WTC11 (cell line): ENCODE data around the gene PRR35. TPM values are rescaled to one million over a fixed set of nuclear protein-coding genes. Genes with fewer than 3 reads are reported as not detected.
A peak's percentile ranks its signal among the peaks of the same experiment; 100 is the strongest.

ENCODE experiments used
- ATAC-seq: fragments of 200-7000 bp; cut with Tn5 transposase; 2 replicates; pipeline ENCODE4 v1.10.0; 2021; ENCODE audit warnings: mild to moderate bottlenecking, moderate library complexity
- CTCF ChIA-PET: fragments of 300-600 bp; sonication (Branson Sonifier 250); formaldehyde crosslinking; loops from one replicate; lab custom pipeline; 2021; ENCODE audit warnings: antibody characterized with exemption; lab: Charles Lee
- POLR2A ChIA-PET: fragments of 350-600 bp; sonication (Branson Sonifier 250); formaldehyde crosslinking; loops from one replicate; lab custom pipeline; 2021; ENCODE audit warnings: antibody characterized with exemption; lab: Charles Lee
- DNase-seq: peaks from one replicate; pipeline ENCODE4 v3.0.0; 2021; ENCODE audit warnings: low spot score
- H3K27ac Mint-ChIP-seq: 2 replicates; pipeline ENCODE4 v1.8.0; 2021; ENCODE audit warnings: mixed read lengths
- H3K27me3 Mint-ChIP-seq: 2 replicates; pipeline ENCODE4 v1.8.0; 2021; ENCODE audit warnings: low read depth, mild to moderate bottlenecking, moderate library complexity, mixed read lengths
- H3K36me3 Mint-ChIP-seq: 2 replicates; pipeline ENCODE4 v1.8.0; 2021; ENCODE audit warnings: mixed read lengths
- H3K4me1 Mint-ChIP-seq: 2 replicates; pipeline ENCODE4 v1.8.0; 2022; ENCODE audit warnings: mixed read lengths
- H3K4me3 Mint-ChIP-seq: 2 replicates; pipeline ENCODE4 v1.8.0; 2021; ENCODE audit warnings: mild to moderate bottlenecking, moderate library complexity, mixed read lengths
- H3K9me3 Mint-ChIP-seq: 2 replicates; pipeline ENCODE4 v1.8.0; 2021; ENCODE audit warnings: mixed read lengths
- CTCF ChIP-seq: fragments of 200-600 bp; IDR thresholded peaks from 2 replicates; pipeline ENCODE4 v1.8.0; 2022; ENCODE audit warnings: antibody characterized with exemption
- ELF4 ChIP-seq: sonication (generic); formaldehyde crosslinking; IDR thresholded peaks from 2 replicates; pipeline ENCODE4 v1.8.1; 2022; ENCODE audit warnings: low read depth, mild to moderate bottlenecking, moderate library complexity, missing genetic modification reagents
- ERG ChIP-seq: fragments of 250-450 bp; sonication (Bioruptor Pico); IDR thresholded peaks from 2 replicates; pipeline ENCODE4 v1.8.0; 2021; ENCODE audit warnings: mild to moderate bottlenecking
- ETV6 ChIP-seq: sonication (generic); formaldehyde crosslinking; IDR thresholded peaks from 2 replicates; pipeline ENCODE4 v1.8.1; 2022; ENCODE audit warnings: mild to moderate bottlenecking, missing genetic modification reagents
- FOXK1 ChIP-seq: sonication (generic); formaldehyde crosslinking; IDR thresholded peaks from 2 replicates; pipeline ENCODE4 v1.8.0; 2022; ENCODE audit warnings: mild to moderate bottlenecking, moderate library complexity, missing genetic modification reagents
- FOXP1 ChIP-seq: sonication (generic); formaldehyde crosslinking; IDR thresholded peaks from 2 replicates; pipeline ENCODE4 v1.8.0; 2022; ENCODE audit warnings: missing genetic modification reagents, mild to moderate bottlenecking, moderate library complexity, borderline replicate concordance
- GRHL2 ChIP-seq: fragments of 250-450 bp; sonication (Bioruptor Pico); IDR thresholded peaks from 2 replicates; pipeline ENCODE4 v1.8.0; 2022; ENCODE audit warnings: mild to moderate bottlenecking, moderate library complexity; ENCODE audit not compliant: insufficient replicate concordance, severe bottlenecking
- HMGXB4 ChIP-seq: sonication (generic); formaldehyde crosslinking; IDR thresholded peaks from 2 replicates; pipeline ENCODE4 v1.8.1; 2023; ENCODE audit warnings: mild to moderate bottlenecking, moderate library complexity, missing genetic modification reagents
- NFE2L1 ChIP-seq: sonication (generic); formaldehyde crosslinking; IDR thresholded peaks from 2 replicates; pipeline ENCODE4 v1.8.1; 2023; ENCODE audit warnings: missing genetic modification reagents
- NR3C1 ChIP-seq: sonication (generic); formaldehyde crosslinking; conservative IDR thresholded peaks from 2 replicates; pipeline ENCODE4 v1.8.1; 2023; ENCODE audit warnings: low read depth, mild to moderate bottlenecking, missing genetic modification reagents
- OVOL2 ChIP-seq: fragments of 250-450 bp; sonication (Bioruptor Pico); IDR thresholded peaks from 2 replicates; pipeline ENCODE4 v1.9.0; 2021; ENCODE audit warnings: mild to moderate bottlenecking, borderline replicate concordance
- PRRX2 ChIP-seq: fragments of 250-450 bp; sonication (Bioruptor Pico); IDR thresholded peaks from 2 replicates; pipeline ENCODE4 v1.8.0; 2021; ENCODE audit warnings: mild to moderate bottlenecking
- SOX15 ChIP-seq: fragments of 250-450 bp; sonication (Bioruptor Pico); IDR thresholded peaks from 2 replicates; pipeline ENCODE4 v1.9.0; 2021; ENCODE audit warnings: mild to moderate bottlenecking
- STAT6 ChIP-seq: sonication (generic); formaldehyde crosslinking; conservative IDR thresholded peaks from 2 replicates; pipeline ENCODE4 v1.8.1; 2023; ENCODE audit warnings: mild to moderate bottlenecking, low read depth, missing genetic modification reagents, moderate library complexity
- TCF7 ChIP-seq: sonication (generic); formaldehyde crosslinking; IDR thresholded peaks from 2 replicates; pipeline ENCODE4 v1.8.0; 2022; ENCODE audit warnings: mild to moderate bottlenecking, low read depth, missing genetic modification reagents, moderate library complexity
- TEAD1 ChIP-seq: sonication (generic); formaldehyde crosslinking; IDR thresholded peaks from 2 replicates; pipeline ENCODE4 v1.8.0; 2022; ENCODE audit warnings: mild to moderate bottlenecking, missing genetic modification reagents
- ZBTB43 ChIP-seq: sonication (generic); formaldehyde crosslinking; IDR thresholded peaks from 2 replicates; pipeline ENCODE4 v1.8.1; 2023; ENCODE audit warnings: mild to moderate bottlenecking, missing genetic modification reagents
- ZMAT4 ChIP-seq: fragments of 250-450 bp; sonication (Bioruptor Pico); IDR thresholded peaks from 2 replicates; pipeline ENCODE4 v1.9.0; 2021; ENCODE audit warnings: mild to moderate bottlenecking
- ZNF423 ChIP-seq: fragments of 250-450 bp; sonication (Bioruptor Pico); IDR thresholded peaks from 2 replicates; pipeline ENCODE4 v2.1.2; 2022; ENCODE audit warnings: mild to moderate bottlenecking, moderate library complexity
- total RNA-seq: library from RNA; stranded (reverse); gene quantifications from 3 replicates; pipeline ENCODE4 v1.2.3, GENCODE V29; 2021

Gene PRR35
- total RNA-seq, 1 experiment from 2014 or later, result 0.72 TPM

- POLR2A ChIA-PET, result interaction anchor here (1.2 kb wide), 1 partner anchor 119 kb away, joined by 3 read pairs; the partner anchor contains the start of gene DECR2
- no peaks in the 10 kb centered on the region for H3K9me3 Mint-ChIP-seq
- CTCF ChIA-PET, result interaction anchor here (0.8 to 2.1 kb wide), 7 partner anchors 11 to 131 kb away, joined by 3 to 9 read pairs (median 5); partner anchors contain the start of gene NHLRC4
- H3K4me1 Mint-ChIP-seq, result 0 out of 2 replicates have a peak, but pooled peaks cover 6% of the 10 kb centered on the region
- DNase-seq, result no peak
- H3K4me3 Mint-ChIP-seq, result no peak overlapping the region
- no peak for TF ChIP-seq ERG (CRISPR knock-in tag)
- TF ChIP-seq GRHL2 (CRISPR knock-in tag), result no peak
- no peak for TF ChIP-seq SOX15 (CRISPR knock-in tag)
- TF ChIP-seq ZBTB43 (CRISPR knock-in tag), result no peak
- no peak for TF ChIP-seq NR3C1
- no peak for TF ChIP-seq TCF7 (CRISPR knock-in tag)
- TF ChIP-seq PRRX2 (CRISPR knock-in tag), result no peak
- no peak for TF ChIP-seq TEAD1
- no peak for TF ChIP-seq ZMAT4 (CRISPR knock-in tag)
- no peak for TF ChIP-seq ETV6 (CRISPR knock-in tag)
- no peak for TF ChIP-seq OVOL2 (CRISPR knock-in tag)
- no peak for TF ChIP-seq ELF4 (CRISPR knock-in tag)
- H3K27me3 Mint-ChIP-seq, result no peaks in the 10 kb centered on the region
- ATAC-seq, result no peak
- H3K36me3 Mint-ChIP-seq, result peaks cover 4% of the 10 kb centered on the region; the same call in 1 of the 2 replicates
- no peak overlapping the region for H3K27ac Mint-ChIP-seq
Observed at GRCh38 chr16:520847-521246, 39.3 kb upstream of the PRR35 start.

- CTCF ChIA-PET, result interaction anchor here (0.8 to 2.1 kb wide), 5 partner anchors 11 to 61 kb away, joined by 3 to 9 read pairs (median 3); partner anchors contain the start of gene NHLRC4
- Mint-ChIP-seq H3K4me3 (no peak overlapping the region), H3K36me3 (peaks cover 4% of the 10 kb centered on the region; the same call in 1 of the 2 replicates), H3K27ac (no peak overlapping the region), H3K27me3 (no peaks in the 10 kb centered on the region)
- no peak for TF ChIP-seq NFE2L1 (CRISPR knock-in tag)
- 0 out of 2 replicates have a peak, but pooled peaks have one; percentile 39 for TF ChIP-seq HMGXB4 (CRISPR knock-in tag)
- 0 out of 2 replicates have a peak, but pooled peaks have one; percentile 13 for TF ChIP-seq ETV6 (CRISPR knock-in tag)
- TF ChIP-seq CTCF, result peak; percentile 53; the same call in 1 of the 2 replicates
- no peak for TF ChIP-seq FOXK1 (CRISPR knock-in tag)
- TF ChIP-seq STAT6 (CRISPR knock-in tag), result 0 out of 2 replicates have a peak, but pooled peaks have one; percentile 26
- TF ChIP-seq FOXP1 (CRISPR knock-in tag), result 0 out of 2 replicates have a peak, but pooled peaks have one; percentile 42
- peak; percentile 11; the same call in 1 of the 2 replicates for TF ChIP-seq ZNF423 (CRISPR knock-in tag)
- no peak for TF ChIP-seq ERG (CRISPR knock-in tag)
- TF ChIP-seq, all 79 proteins: peak for 6
- Mint-ChIP-seq H3K9me3 (no peaks in the 10 kb centered on the region), H3K4me1 (peaks cover 8% of the 10 kb centered on the region)
- DNase-seq (peak; percentile 89), ATAC-seq (peak; percentile 79)
- POLR2A ChIA-PET, result no interaction called here
Observed at GRCh38 chr16:521381-522210, 38.6 kb upstream of the PRR35 start.
